Epithelial cell of proximal tubule (primary cell): ENCODE results near the gene FAM72A. TPM values are rescaled to one million over a fixed set of nuclear protein-coding genes. Genes with fewer than 3 reads are reported as not detected.
"Not testable (repeated sequence)": the region's sequence is repeated elsewhere in the genome, so short reads cannot be mapped to it uniquely, and the experiment has no call there.

Source experiments
- DNase-seq: peaks from one replicate; pipeline ENCODE4 v3.0.0-alpha.2; 2011; ENCODE audit warnings: low read depth
- H3K4me3 ChIP-seq: 2 replicates; pipeline ENCODE4 v1.5.1; 2011; ENCODE audit warnings: low read depth, mild to moderate bottlenecking, low read length
- total RNA-seq: library from RNA; depleted of rRNA; stranded (reverse); fragments of >200 nt; gene quantifications from 2 replicates; pipeline ENCODE4 v1.2.3, GENCODE V29; 2015

The FAM72A gene
- total RNA-seq, 1 donor from 2014 or later: 5.1 TPM

DNA sequence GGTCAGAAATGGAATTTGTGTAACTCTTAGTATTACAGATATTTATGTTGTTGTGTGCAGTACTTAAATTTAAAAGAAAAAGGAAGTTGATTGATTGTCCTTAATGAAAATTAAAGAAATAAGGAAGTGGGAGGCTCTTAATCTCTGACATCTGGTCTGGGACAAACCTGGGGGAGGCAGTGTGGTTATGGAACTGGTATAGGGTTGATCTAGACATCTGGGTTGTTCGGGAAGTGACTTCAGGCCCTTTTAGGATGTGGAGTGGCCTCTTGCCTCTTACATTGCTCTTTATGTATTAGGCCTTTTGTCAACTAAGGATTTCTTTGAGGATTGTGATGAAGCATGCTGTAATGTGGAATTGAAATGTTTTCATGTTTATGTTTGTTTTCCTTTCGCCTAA is 16.1 kb upstream of the FAM72A start:
- DNase-seq, H3K4me3 ChIP-seq: not testable (repeated sequence)

DNA sequence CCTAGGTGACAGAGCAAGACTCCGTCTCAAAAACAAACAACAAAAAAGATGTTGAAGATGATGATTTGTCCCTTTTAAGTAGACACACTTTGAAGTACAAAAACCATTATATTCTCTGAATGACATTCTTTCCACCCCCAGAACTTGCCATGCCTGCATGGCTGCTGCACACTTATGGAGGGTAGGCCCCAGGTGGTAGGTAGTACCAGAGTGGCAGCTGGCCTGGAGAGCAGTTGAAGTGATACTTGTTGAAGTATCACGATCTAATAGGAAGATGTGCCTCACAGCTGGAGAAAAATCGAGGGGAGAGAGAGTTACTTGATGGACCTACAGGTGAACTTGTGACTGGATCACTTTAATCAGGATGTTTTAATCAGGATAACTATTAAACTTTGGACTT is 15.6 kb upstream of the FAM72A start:
- H3K4me3 ChIP-seq, DNase-seq: not testable (repeated sequence)

DNA sequence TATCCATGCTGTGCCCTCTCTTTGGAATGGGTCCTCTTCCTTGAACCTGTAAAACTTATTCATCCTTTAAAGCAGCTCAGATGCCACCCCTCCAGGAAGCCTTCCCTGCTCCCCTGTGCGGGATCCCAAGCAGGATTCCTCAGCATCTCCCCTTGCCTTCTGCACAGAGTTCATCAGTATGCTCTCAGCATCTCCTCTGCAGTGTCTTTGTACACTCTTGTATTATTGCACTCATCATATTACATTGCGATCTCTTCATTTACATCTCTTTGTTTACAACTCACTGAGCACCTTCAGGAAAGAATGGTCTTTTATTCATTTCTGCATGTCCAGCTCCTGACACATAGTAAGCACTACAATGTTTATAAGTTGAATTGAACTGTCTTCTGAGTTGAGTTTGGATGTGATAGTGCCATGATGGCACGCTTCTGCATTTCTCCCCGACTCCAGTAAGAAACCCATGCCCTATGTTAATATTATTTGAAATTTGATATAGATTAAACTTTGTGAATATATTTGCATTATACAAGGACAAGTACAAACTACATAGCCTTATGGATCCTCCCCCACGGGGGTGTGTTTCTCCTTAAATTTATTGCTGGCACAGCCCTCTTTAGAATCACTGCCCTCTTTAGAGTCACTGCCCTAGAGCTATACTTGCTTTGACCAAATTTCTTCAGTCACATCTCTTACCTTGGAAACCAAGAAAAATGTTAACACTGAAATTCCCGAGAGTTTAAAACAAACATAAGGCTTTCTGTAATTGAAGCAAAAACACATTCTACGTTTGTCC is 13.2 kb upstream of the FAM72A start:
- DNase-seq, H3K4me3 ChIP-seq: not testable (repeated sequence)

DNA sequence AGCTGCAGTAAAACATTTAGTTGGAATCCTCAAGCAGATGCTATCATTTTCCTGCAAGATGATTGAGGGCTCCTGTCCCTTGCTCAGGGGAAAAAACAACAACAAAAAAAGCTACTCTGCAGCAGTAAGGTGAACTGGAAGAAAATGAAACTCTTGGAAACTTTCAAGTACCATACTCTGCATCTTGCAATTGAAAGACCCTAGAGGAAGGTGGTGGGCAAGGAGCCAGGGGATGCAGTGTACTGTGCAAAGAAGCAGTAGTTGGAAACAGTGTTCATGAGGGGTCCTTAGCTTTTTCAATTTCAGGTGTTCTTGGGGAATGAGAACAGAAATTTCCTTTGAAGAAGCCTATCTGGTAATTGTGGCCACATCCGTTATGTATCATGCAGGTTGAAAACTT is 8.2 kb upstream of the FAM72A start:
- not testable (repeated sequence) for DNase-seq, H3K4me3 ChIP-seq

DNA sequence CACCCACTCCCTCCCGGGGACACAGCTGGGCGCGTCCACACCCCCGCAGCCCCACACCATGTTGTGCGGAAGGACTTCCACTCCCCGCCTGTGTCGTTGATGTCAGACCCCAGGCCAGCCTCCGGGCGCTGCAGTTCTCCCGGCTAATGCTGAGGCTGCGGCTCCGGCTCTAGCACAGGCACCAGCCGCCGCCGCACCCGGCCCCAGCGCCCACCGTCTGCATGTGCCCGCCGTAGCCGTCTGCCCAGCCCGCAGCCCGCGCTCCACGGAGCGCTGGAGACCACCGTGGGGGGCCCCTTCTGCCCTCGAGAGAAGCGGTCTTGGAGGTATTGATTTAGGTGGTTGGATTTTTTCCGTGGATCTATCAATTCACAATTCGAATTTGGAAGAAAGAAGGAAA is 2.9 kb upstream of the FAM72A start:
- H3K4me3 ChIP-seq: peak overlapping the region; percentile 24
- not testable (repeated sequence) for DNase-seq

DNA sequence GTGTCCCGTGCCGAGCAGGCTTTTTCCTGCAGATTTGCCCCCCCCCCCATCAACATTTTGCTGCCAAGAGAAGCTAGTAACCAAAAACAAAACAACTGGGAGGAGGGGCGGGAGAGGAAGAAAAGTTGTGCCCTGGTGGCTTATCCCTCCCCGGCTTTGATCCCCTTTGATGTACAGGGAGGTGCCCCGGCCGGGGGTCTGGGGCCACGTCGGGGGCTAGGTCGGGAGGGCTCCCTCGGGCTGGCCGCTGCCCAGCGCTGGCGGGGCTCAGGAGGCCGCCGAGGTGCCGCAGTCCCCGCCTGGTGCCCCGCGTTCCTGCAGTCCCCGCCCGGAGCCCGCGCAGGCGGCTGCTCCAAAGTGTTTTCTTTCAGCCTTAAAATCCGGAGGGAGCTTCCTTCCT is 2.2 kb upstream of the FAM72A start:
- DNase-seq: not testable (repeated sequence)

DNA sequence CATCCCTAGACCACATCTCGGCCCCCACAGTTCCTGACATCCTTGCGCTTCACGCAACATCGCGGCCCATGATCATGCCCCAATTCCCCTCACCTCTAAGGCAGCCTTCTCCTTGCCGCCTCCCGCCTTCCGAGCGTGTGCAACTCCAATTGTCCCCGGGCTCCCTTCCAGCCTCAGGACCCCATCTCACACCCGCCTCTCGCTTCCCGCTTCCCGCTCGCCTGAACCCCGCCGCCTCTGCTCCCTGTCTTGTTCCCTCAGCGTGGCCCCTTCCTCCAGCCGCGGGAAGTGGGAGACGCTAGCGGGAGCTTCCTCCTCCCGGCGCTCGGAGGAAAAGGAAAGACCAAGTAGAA is 1.5 kb upstream of the FAM72A start:
- not testable (repeated sequence) for DNase-seq
- peak overlapping the region; percentile 47 for H3K4me3 ChIP-seq

More for the DNA sequence above, 2.2 kb upstream of the FAM72A start:
- H3K4me3 ChIP-seq: peak overlapping the region; percentile 51

DNA sequence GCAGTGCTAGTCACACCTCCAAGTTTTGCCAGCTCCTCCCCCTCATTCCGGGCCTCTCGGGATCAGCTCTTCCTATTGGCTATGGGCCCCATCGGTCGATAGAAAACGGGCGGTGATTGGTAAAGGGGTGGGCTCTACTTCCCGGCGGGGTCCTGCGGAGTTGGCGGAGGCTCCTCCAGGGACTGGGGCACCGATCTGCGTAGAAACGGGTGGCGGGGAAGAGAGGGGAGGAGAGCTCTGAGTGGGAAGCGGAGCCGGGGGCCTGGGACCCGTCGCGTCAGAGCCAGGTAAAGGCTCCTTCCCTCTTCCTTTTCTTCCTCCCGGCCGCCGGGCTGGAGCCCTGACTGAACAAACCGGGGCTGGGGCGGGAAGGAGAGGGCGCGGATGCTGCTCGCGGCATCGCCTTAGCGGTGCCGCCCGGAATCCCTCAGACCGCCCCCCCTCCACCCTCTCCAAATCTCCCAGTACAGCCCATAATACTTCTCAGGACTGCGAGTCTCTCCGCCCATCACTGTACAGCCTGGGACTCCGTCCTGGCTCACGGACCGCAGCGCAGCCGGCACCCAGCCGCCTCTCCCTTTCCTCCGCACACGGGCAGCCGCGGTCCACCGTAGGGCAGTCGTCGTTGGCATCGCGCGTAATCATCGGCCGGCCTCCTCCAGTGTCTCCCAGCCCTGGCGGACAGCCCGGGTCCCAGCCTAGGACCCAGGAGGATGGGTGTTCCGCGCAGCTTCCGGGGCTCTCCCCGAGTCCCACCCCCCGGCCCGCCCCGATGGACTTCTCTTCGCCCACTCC is 922 bp upstream of the FAM72A start, which contains the start of gene SRGAP2:
Gene SRGAP2 (plus strand): TSS at position 178 of the 795 bp plus-strand sequence. CDS start 2,430 bp downstream, outside the sequence.
- DNase-seq: not testable (repeated sequence)
- H3K4me3 ChIP-seq: peak within 1 kb of the TSS; percentile 58

DNA sequence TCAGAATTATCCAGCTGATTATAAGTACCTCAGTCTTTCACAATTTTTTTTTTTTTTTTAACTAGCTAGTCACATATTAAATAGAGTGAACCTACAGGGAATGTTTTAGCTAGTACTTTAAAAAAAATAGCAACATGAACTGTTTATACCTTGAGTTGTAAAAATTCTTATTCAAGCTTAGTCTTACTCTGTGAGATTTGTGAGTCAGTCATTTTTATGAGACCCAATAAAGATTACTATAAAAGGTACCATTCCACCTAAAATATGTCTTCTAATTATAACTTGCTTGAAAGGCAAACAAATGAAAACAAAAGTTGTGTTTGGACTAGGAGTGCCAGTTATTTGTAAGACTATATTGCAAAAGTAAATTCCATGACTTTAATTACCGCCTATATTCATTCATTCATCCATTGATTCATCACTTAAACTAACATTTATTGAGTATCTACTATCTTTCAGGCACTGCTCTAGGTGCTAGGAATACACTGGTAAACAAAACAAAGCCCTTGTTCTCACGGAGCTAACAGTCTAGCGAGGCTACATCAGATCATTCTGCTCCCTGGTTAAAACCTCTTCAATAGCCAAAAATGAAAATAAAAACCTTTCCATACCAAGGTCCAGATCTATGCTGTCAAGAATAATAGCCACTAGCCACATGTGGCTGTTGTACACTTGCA is 5.8 kb downstream of the FAM72A start:
- not testable (repeated sequence) for DNase-seq, H3K4me3 ChIP-seq

DNA sequence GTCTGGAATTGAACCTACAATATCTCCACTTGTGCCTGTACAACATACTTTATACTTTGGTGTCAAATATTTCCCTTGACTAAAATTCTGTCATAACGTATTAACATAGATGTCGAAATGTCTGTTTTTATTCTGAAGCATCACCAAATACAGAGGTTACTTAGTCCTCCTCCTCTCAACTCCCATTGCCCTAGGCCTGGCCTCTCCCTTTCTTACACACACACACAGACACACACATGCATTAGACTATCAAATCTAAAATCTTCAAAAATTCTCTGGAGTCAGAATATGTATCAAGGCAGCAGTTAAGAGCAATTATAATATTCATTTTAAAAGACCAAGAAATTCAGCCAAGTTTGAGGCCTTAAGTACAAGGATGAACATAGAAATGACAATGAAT is 7.5 kb downstream of the FAM72A start:
- not testable (repeated sequence) for DNase-seq

DNA sequence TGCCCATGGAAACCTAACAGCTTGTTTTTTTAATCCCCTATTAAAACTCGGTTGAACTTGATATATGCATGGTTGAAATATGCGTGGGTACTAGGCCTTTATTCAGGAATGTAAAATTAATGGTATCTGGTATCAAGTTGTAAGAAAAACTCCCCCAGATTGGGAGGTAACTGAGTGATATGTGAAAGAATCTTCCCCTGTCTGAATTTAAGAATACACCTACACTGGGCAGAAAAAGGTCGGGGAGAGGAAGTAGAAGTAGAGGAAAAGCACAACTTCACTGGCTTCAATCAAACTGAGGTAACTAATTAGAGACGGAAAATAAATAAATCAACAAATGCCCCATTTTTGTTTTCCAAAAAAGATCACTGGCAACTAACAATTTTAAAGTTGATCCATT is 15.8 kb downstream of the FAM72A start:
- DNase-seq, H3K4me3 ChIP-seq: not testable (repeated sequence)

More for the DNA sequence above, 7.5 kb downstream of the FAM72A start:
- H3K4me3 ChIP-seq: not testable (repeated sequence)

DNA sequence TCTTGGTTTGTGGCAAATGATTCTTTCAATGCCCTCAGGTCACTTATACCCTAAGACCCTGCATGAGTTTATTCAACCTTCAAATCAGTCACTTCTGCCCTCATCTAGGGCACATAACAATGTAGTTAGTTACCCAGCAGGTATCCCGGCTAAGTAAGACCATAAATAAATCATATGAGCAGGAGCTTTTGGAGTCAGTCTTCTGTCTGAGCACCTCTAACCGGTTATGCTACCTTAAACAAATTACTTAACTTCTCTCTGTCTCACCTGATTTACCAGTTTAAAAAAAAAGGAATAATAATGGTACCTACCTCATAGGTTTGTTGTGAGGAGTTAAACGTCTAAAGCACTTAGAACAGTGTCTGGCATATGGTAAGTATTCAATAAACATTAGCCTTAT is 16.9 kb downstream of the FAM72A start:
- H3K4me3 ChIP-seq, DNase-seq: not testable (repeated sequence)

DNA sequence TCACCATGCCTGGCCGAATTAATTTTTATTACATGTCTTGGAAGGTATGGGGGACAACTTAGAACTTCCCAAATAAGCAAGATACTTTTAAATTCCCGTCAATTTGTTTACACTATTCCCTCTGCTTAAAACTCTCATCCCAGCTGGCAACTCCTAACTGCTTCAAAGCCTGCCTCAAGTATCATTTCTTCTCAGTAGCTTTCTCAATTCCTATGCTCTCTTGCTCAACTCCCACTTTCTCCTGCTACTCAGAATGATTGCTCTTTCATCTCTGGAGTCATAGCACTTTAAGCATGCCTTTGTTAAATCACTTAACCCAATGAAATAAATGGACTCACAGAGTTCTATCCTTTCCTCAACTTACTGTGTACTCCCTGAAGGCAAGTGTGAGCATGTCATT is 18.9 kb downstream of the FAM72A start:
- not testable (repeated sequence) for H3K4me3 ChIP-seq, DNase-seq

DNA sequence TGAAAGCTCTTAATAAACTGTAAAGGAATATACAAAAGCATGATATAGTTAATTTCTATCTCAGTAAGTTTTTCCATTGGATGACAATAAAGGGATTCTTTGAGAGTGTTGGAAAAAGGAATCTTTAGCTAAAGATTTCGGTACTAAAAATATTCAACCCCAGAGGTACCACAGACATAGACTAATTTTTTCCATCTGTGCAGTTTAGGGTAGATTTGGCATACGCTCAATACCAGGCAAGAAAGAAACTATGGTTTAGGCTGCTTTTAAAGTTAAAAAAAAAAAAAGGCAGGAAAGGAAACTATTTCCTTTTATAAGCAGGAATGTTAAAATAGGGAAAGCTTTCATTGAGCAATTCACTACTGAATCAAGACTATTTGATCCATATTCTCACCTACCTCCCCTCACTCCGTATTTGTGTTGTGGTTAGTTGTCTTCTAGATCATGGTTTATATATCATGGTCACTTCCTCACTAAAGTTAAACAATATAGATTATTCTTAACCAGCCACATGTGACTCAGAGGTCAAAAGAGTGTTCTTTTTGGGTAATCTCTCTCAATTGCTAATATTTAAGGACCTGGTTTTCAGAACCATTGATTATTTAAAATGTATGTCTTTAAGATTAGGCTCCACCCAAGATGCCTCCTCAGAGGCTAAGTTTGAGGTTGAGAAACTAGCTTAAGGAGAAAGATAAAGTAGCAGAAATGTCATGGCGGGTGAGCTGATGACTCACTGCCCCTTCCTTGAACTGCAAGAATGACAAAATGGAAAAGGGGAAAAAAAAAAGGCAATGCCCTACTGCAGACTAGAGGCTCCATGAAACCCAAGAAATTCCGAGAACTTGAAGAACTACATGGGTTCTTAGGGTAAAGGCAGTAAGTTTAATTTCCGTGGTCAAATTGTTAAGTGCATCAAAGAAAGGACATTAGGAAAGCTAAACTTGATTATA is 20.0 kb downstream of the FAM72A start:
- not testable (repeated sequence) for H3K4me3 ChIP-seq, DNase-seq

DNA sequence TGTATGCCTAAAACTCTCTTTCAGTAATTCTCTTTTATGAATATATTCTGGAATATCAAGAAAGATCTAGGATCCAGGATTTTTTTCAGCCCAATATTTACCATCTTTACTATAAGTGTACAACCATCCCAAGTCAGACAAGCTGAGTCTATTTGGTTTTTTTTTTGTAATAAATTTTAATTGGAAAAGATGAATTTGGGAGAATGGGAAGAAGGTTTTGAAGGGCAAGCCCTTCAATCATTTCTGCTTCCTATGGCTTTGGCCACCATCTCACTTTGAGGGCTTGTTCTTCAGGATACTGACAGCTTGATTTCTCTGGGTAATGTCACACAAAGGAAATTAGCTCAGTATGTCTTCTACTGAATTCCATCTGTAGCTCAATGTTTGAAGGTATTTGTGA is 23.0 kb downstream of the FAM72A start:
- DNase-seq, H3K4me3 ChIP-seq: not testable (repeated sequence)

DNA sequence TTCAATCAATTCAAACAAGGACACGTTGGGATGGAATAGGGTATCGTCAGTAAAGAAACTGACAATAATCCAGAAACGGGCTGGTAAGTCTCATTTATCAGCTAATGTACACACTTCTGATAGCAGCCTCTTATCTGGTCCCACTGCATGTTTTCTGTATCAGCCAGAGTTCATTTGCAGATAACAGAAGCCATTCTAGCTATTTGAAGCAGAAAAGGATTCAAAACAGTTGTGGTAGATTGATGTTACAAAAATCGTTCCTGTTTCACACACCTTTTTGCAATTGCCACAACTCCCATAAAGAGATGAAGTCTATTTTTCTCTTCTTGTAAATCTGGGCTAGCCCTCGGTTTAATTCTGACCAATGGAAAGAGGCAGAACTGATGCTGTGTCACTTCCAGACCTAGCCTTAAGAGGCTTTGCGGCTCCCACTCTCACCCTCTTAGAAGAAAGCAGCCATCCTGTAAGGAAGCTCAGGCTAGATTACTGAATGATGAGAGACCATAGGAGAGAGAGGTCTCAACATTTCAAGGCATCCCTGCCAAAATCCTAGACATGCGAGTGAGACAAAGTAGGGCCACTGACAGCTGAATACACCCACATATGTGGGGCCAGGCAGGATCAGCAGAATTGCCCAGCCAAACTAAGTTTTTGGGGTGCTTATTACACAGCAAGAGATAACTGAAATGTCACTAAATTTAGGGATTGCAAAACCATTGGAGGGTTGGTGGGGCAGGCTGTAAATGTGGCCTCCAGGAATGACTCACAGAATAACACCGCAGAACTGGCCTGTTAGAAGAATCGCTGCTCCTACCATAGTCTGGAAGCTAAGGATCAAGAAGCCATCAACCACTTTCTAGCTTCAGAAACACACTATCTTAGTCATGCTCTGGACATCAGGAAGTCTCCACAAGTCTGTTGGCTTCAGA is 24.3 kb downstream of the FAM72A start:
- DNase-seq, H3K4me3 ChIP-seq: not testable (repeated sequence)

DNA sequence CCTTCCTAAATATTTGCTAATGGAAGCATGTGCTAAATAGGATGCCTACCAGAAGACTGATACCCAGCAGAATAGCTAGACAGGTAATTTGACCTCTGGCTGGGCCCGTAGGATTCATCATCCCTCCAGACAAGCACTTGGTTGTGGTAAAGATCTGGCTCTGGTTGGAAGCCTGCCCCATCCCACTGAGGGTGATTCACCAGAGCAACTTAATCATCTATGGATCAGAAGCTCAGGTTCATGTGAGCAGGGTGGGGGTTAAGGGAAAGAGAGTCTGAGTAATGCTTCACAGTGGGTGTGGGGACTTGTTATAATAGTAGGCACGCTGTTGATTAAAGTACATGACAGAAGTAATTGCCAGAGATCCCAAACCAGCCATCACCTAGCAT is 26.5 kb downstream of the FAM72A start:
- not testable (repeated sequence) for DNase-seq, H3K4me3 ChIP-seq
